Testis (tissue), 2 donors: Measurements from ENCODE around the gene EYS.

Experiments
- POLR2A ChIP-seq: fragments of 450-650 bp; IDR thresholded peaks from one replicate; pipeline ENCODE4 v1.6.1; 2017; ENCODE audit warnings: antibody characterized with exemption, mild to moderate bottlenecking, moderate library complexity
- TF ChIP-seq, protein P1 (sequence below), 3 experiments: fragments of 450-650 bp in 2 of 3; fragments of 200-600 bp in 1 of 3; sonication (generic) in 1 of 3; IDR thresholded peaks; one replicate each; pipeline ENCODE4 v1.5.1; 2016 to 2019; ENCODE audit warnings: antibody characterized with exemption in 3 of 3, mild to moderate bottlenecking in 2 of 3, moderate library complexity in 1 of 3

DNA sequence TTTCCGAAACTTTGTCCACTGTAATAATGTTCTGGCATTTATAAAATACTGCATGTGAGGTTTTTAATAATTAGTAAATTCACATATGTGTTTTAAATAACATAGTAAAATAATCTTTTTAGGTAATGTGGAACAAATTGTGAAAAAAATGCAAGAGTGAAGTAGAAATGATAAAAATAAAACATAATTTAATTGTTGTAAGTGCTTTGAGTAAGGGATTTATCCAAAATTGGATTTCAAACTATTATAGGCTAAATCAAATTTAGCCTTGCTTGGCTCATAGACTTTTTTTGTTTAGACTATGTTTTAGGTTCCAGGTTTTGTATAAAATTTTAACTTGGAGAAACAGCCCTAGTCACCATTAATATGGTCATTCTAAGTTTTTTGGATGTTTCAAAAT is 1041.9 kb downstream of the EYS start:
- TF ChIP-seq, protein P1, sequence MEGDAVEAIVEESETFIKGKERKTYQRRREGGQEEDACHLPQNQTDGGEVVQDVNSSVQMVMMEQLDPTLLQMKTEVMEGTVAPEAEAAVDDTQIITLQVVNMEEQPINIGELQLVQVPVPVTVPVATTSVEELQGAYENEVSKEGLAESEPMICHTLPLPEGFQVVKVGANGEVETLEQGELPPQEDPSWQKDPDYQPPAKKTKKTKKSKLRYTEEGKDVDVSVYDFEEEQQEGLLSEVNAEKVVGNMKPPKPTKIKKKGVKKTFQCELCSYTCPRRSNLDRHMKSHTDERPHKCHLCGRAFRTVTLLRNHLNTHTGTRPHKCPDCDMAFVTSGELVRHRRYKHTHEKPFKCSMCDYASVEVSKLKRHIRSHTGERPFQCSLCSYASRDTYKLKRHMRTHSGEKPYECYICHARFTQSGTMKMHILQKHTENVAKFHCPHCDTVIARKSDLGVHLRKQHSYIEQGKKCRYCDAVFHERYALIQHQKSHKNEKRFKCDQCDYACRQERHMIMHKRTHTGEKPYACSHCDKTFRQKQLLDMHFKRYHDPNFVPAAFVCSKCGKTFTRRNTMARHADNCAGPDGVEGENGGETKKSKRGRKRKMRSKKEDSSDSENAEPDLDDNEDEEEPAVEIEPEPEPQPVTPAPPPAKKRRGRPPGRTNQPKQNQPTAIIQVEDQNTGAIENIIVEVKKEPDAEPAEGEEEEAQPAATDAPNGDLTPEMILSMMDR (IDR thresholded peaks at IDR 0.05) = no peak
- no peak for TF ChIP-seq POLR2A
